SIG-M5 treated with dmso at 0.1 percent for 504 hours (cell line): ENCODE data around the gene EIF2AK2.
A peak's percentile ranks its signal among the peaks of the same experiment; 100 is the strongest.

Experiments
- DNase-seq: peaks from one replicate; lab custom pipeline; 2025; ENCODE audit not compliant: unreplicated experiment; lab: John Stamatoyannopoulos, UW

EIF2AK2 gene

GRCh38 chr2:37104178-37104577, 52.6 kb downstream of the EIF2AK2 start:
- no peak for DNase-seq

- DNase-seq, result no peak
These were observed 54.2 kb downstream of the EIF2AK2 start for GRCh38 chr2:37102588-37102987.

- DNase-seq, result no peak
These were observed 56.7 kb downstream of the EIF2AK2 start for GRCh38 chr2:37100054-37100453.

GRCh38 chr2:37098416-37099118, 58.2 kb downstream of the EIF2AK2 start:
- DNase-seq, result no peak

- no peak for DNase-seq
These were observed 60.2 kb downstream of the EIF2AK2 start for GRCh38 chr2:37096568-37096967.

GRCh38 chr2:37091873-37092272, 64.9 kb downstream of the EIF2AK2 start:
- no peak for DNase-seq

GRCh38 chr2:37090019-37090477, 66.7 kb downstream of the EIF2AK2 start:
- DNase-seq, result no peak

GRCh38 chr2:37085731-37086147, 71.0 kb downstream of the EIF2AK2 start:
- peak; percentile 19 for DNase-seq

- no peak for DNase-seq
These were observed 72.0 kb downstream of the EIF2AK2 start for GRCh38 chr2:37084797-37085196.

- peak; percentile 97 for DNase-seq
These were observed 72.6 kb downstream of the EIF2AK2 start, which contains the start of the genes GPATCH11 and HEATR5B for GRCh38 chr2:37083873-37084794. TSS of gene GPATCH11 (plus strand) at chr2:37084518. CDS start at chr2:37088382, 3,864 bp downstream. TSS of gene HEATR5B (minus strand) at chr2:37084372. CDS start at chr2:37083414, 958 bp downstream.

GRCh38 chr2:37080689-37081088, 76.1 kb downstream of the EIF2AK2 start:
- no peak for DNase-seq

- no peak for DNase-seq
These were observed 76.5 kb downstream of the EIF2AK2 start for GRCh38 chr2:37080266-37080665.

GRCh38 chr2:37070931-37071330, 85.8 kb downstream of the EIF2AK2 start:
- DNase-seq, result no peak

- DNase-seq, result no peak
These were observed 88.1 kb downstream of the EIF2AK2 start for GRCh38 chr2:37068686-37069085.

GRCh38 chr2:37061776-37062175, 95.0 kb downstream of the EIF2AK2 start:
- no peak for DNase-seq

- DNase-seq, result no peak
These were observed 95.6 kb downstream of the EIF2AK2 start for GRCh38 chr2:37061013-37061711.

GRCh38 chr2:37060446-37060845, 96.3 kb downstream of the EIF2AK2 start:
- DNase-seq, result no peak

GRCh38 chr2:37059841-37060240, 96.9 kb downstream of the EIF2AK2 start:
- DNase-seq, result no peak

- no peak for DNase-seq
These were observed 104.0 kb downstream of the EIF2AK2 start for GRCh38 chr2:37052600-37053332.
